Spleen (tissue), 7 donors: ENCODE results near the gene BAZ1B.

Experiments
- POLR2A ChIP-seq, 3 donors: fragments of 450-650 bp; IDR thresholded peaks; one replicate each; pipeline ENCODE4 v1.5.1; 2017; ENCODE audit warnings: antibody characterized with exemption in 3 of 3, mild to moderate bottlenecking in 1 of 3
- POLR2AphosphoS5 ChIP-seq, 3 donors: sonication (generic); formaldehyde crosslinking; IDR thresholded peaks; one replicate each; pipeline ENCODE4 v1.5.1; 2017; ENCODE audit warnings: antibody characterized with exemption in 3 of 3
- TF ChIP-seq, protein P1 (sequence below), 11 experiments: fragments of 200-600 bp in 7 of 11; fragments of 450-650 bp in 4 of 11; sonication (generic) in 4 of 11; IDR thresholded peaks in 8 of 11; conservative IDR thresholded peaks in 3 of 11; 1 replicate in 7 of 11; 2 replicates in 4 of 11; pipeline versions ENCODE4 v1.4.0 to v1.8.0; 2016 to 2021; ENCODE audit warnings: antibody characterized with exemption in 11 of 11, inconsistent platforms in 4 of 11, mild to moderate bottlenecking in 1 of 11
- donor health status: DM: no; HTN: no; CAD: no; lungs with moderate emphysema.
- donor health status: DM: no; HTN: no; CAD: no.
- donor health status: DM: no; HTN: no; CAD: no.

DNA sequence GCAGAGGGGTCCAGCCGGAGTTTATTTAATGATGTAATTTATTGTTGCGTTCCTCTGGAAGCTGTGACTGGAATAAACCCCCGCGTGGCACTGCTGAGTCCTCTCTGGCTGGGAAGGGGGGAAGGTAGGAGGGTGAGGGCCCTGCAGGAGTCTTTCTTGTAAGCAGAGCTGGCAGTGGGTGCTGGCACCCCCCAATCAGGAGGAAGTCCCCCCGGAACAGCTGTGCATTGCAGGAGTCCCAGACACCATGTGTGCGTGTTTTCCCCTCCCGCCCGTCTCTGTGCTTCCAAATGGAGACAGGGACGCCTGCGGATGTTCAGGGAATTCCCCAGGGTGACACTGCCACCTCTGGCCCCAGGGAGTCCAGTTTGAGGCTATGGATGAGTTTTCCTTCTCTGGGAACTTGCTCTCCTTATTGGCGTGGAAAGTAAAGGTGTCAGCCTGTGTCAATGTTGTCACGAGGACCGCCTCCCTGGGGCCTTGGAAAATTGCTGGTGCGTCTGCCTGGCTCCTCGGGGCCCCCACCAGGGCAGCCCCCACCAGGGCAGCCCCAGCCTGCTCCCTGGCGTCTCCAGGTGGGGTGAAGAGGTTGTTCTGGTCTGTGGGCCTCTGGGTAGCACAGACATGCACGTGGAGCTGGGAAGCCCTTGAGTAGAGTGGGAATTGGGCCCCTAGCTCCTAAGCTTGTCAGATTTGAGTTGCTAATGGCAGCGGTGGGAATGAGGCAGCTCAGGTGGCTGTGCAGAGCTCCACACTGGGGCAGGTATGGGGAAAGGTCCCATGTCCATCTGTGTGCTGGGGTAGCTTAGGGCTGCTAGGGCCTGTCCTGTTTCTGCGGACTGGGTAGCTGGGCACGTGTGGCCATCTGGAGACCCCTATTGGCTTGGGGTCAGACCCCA lies 85.8 kb downstream of the BAZ1B start:
- TF ChIP-seq, protein P1, sequence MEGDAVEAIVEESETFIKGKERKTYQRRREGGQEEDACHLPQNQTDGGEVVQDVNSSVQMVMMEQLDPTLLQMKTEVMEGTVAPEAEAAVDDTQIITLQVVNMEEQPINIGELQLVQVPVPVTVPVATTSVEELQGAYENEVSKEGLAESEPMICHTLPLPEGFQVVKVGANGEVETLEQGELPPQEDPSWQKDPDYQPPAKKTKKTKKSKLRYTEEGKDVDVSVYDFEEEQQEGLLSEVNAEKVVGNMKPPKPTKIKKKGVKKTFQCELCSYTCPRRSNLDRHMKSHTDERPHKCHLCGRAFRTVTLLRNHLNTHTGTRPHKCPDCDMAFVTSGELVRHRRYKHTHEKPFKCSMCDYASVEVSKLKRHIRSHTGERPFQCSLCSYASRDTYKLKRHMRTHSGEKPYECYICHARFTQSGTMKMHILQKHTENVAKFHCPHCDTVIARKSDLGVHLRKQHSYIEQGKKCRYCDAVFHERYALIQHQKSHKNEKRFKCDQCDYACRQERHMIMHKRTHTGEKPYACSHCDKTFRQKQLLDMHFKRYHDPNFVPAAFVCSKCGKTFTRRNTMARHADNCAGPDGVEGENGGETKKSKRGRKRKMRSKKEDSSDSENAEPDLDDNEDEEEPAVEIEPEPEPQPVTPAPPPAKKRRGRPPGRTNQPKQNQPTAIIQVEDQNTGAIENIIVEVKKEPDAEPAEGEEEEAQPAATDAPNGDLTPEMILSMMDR (IDR thresholded peaks at IDR 0.05 in 8 of 11, conservative IDR thresholded peaks at IDR 0.05 in 3 of 11), result no peak
- TF ChIP-seq POLR2A (IDR thresholded peaks at IDR 0.05) (no peak), POLR2AphosphoS5 (IDR thresholded peaks at IDR 0.05) (no peak)
